HG03432 (cell line): ENCODE data around the gene NPEPPS.
"Not testable (repeated sequence)": the region's sequence is repeated elsewhere in the genome, so short reads cannot be mapped to it uniquely, and the experiment has no call there.

Experiments used
- ATAC-seq: cut with Tn5 transposase; IDR thresholded peaks from one replicate; pipeline ENCODE4 v1.9.1; 2021; ENCODE audit warnings: mild to moderate bottlenecking, moderate library complexity; ENCODE audit not compliant: unreplicated experiment

NPEPPS gene

DNA sequence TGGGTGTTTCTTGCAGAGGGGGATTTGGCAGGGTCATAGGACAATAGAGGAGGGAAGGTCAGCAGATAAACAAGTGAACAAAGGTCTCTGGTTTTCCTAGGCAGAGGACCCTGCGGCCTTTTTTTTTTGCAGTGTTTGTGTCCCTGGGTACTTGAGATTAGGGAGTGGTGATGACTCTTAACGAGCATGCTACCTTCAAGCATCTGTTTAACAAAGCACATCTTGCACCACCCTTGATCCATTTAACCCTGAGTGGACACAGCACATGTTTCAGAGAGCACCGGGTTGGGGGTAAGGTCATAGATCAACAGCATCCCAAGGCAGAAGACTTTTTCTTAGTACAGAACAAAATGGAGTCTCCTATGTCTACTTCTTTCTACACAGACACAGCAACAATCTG, 25.2 kb downstream of the NPEPPS start:
- ATAC-seq, result not testable (repeated sequence)

GRCh38 chr17:47560517-47561043, 29.7 kb downstream of the NPEPPS start:
- not testable (repeated sequence) for ATAC-seq

- ATAC-seq, result not testable (repeated sequence)
Measured at GRCh38 chr17:47561698-47562405, 30.9 kb downstream of the NPEPPS start.

- not testable (repeated sequence) for ATAC-seq
Measured at GRCh38 chr17:47562406-47562705, 31.4 kb downstream of the NPEPPS start.

DNA sequence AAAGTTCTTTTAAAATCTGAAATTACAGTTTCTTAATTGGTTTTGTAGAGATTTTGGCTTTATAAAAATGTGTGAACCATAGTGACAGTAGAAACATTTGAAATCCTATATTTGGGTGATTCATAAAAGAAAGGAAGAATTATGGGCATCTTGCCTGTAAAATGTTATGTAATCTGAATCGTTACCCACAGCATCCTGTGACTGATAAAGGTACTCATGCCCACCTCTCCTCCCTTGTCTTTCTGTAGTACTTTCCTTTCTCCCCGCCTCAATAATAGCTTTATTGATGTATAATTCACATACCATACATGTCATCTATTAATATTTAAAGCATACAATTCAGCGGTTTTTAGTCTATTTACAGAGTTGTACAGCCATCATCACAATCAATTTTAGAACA, 36.4 kb downstream of the NPEPPS start:
- not testable (repeated sequence) for ATAC-seq

- not testable (repeated sequence) for ATAC-seq
Measured at GRCh38 chr17:47572561-47572960, 41.7 kb downstream of the NPEPPS start.

GRCh38 chr17:47582416-47582815, 51.5 kb downstream of the NPEPPS start:
- not testable (repeated sequence) for ATAC-seq

GRCh38 chr17:47586378-47587055, 55.6 kb downstream of the NPEPPS start:
- ATAC-seq, result not testable (repeated sequence)

GRCh38 chr17:47593522-47593921, 62.6 kb downstream of the NPEPPS start:
- ATAC-seq, result not testable (repeated sequence)

DNA sequence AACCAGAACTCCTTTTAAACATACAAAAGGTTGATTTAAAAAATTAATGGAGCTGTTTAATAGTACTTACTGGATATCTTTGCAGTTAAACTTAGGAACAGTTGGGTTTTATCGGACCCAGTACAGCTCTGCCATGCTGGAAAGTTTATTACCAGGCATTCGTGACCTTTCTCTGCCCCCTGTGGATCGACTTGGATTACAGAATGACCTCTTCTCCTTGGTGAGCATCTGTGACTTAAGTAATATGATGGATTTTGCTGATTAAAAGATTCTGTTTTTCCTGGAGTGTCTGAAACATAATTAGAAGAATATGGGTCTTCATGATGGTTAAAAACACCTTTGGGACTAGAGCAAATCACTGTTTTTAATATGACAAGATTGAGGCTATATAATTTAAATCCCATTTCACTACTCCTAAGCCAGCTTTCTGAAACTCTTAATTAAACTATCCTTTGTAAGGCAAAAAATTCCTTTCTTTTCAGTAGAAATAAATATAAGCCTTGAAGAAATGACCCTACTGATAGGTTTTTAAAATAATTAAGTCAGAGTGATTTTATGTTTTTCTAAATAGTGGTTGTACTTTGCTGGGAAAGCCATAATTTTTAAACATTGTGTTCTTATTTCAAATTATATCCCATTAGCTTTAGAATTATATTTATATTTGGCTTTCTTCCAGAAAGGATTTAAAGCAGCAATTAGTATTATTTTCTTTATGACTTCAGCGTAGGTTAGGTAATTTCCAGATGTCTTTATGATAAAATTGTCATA, 73.1 kb downstream of the NPEPPS start:
- ATAC-seq, result no peak

- ATAC-seq, result no peak
Measured at GRCh38 chr17:47604598-47604927, 73.7 kb downstream of the NPEPPS start.

DNA sequence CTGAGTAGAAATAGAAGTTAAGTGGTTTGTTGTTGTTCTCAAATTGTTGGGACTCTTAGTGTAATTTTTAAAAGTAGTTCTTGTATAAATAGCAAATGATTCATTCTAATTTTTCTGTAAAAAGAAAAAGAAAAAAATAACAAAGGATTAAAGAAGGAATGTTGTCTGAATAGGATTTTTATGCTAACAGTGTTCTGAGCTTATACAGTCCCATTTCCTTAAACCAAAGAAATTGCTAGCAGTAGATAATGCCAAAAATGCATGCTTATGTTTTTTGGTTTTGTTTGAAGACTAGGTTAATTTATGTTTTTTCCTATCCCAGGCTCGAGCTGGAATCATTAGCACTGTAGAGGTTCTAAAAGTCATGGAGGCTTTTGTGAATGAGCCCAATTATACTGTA, 74.1 kb downstream of the NPEPPS start:
- ATAC-seq, result no peak

DNA sequence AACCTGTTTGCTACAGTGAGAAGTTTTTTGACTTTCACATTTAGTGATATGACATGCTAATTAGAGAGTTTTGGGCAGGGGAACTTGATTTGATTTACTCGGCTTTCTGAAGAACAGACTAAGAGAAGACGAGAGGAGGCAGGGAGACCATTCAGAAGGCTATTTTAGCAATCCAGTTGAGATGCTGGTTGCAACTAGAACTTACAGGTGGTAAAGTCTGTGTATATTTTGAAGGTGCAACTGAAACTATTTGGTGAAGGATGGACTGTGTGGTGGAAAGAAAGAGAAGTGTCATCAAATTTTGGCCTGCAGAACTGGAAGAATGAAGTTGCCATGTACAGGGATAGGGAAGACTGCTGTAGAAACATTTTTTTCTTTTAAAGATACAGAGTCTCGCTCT, 76.6 kb downstream of the NPEPPS start:
- ATAC-seq, result no peak

GRCh38 chr17:47611372-47612350, 80.8 kb downstream of the NPEPPS start:
- no peak for ATAC-seq

GRCh38 chr17:47615766-47616424, 85.0 kb downstream of the NPEPPS start:
- no peak for ATAC-seq

- ATAC-seq, result no peak
Measured at GRCh38 chr17:47618410-47618809, 87.5 kb downstream of the NPEPPS start.

GRCh38 chr17:47620503-47621245, 89.8 kb downstream of the NPEPPS start:
- no peak for ATAC-seq

GRCh38 chr17:47621293-47622179, 90.6 kb downstream of the NPEPPS start:
- ATAC-seq, result no peak
